ENCODE data around the gene WNK2.

WNK2 gene

GRCh38 chr9:93222890-93223259 is 38.9 kb downstream of the WNK2 start:
- no peak for DNase-seq

GRCh38 chr9:93223260-93224180 is 39.6 kb downstream of the WNK2 start:
- no peak for DNase-seq

- no peak for DNase-seq
These were observed 40.7 kb downstream of the WNK2 start for GRCh38 chr9:93224591-93224990.

- DNase-seq = no peak
These were observed 41.5 kb downstream of the WNK2 start for GRCh38 chr9:93225417-93225816.

GRCh38 chr9:93225892-93226291 is 42.0 kb downstream of the WNK2 start:
- DNase-seq = no peak

GRCh38 chr9:93226819-93227218 is 42.9 kb downstream of the WNK2 start:
- no peak for DNase-seq

GRCh38 chr9:93228030-93228429 is 44.1 kb downstream of the WNK2 start:
- DNase-seq = no peak

- DNase-seq = no peak
These were observed 44.5 kb downstream of the WNK2 start for GRCh38 chr9:93228453-93228852.

- DNase-seq = no peak
These were observed 45.7 kb downstream of the WNK2 start for GRCh38 chr9:93229636-93230035.

- no peak for DNase-seq
These were observed 46.2 kb downstream of the WNK2 start for GRCh38 chr9:93230185-93230584.

- DNase-seq = no peak
These were observed 46.7 kb downstream of the WNK2 start for GRCh38 chr9:93230601-93231000.

GRCh38 chr9:93231121-93231694 is 47.3 kb downstream of the WNK2 start:
- no peak for DNase-seq

GRCh38 chr9:93231716-93232115 is 47.8 kb downstream of the WNK2 start:
- no peak for DNase-seq

- DNase-seq = no peak
These were observed 48.5 kb downstream of the WNK2 start for GRCh38 chr9:93232388-93232960.

- DNase-seq = no peak
These were observed 49.1 kb downstream of the WNK2 start for GRCh38 chr9:93233033-93233432.

- DNase-seq = no peak
These were observed 50.7 kb downstream of the WNK2 start for GRCh38 chr9:93234600-93234999.

GRCh38 chr9:93235300-93235960 is 51.5 kb downstream of the WNK2 start:
- DNase-seq = no peak

- no peak for DNase-seq
These were observed 52.7 kb downstream of the WNK2 start for GRCh38 chr9:93236541-93237206.

- no peak for DNase-seq
These were observed 53.6 kb downstream of the WNK2 start for GRCh38 chr9:93237540-93237939.

GRCh38 chr9:93238953-93239925 is 55.3 kb downstream of the WNK2 start:
- no peak for DNase-seq

GRCh38 chr9:93240891-93241334 is 57.0 kb downstream of the WNK2 start:
- no peak for DNase-seq

- no peak for DNase-seq
These were observed 59.2 kb downstream of the WNK2 start for GRCh38 chr9:93243112-93243511.
